Measurements from ENCODE around the gene ASTN2.

Gene ASTN2

DNA sequence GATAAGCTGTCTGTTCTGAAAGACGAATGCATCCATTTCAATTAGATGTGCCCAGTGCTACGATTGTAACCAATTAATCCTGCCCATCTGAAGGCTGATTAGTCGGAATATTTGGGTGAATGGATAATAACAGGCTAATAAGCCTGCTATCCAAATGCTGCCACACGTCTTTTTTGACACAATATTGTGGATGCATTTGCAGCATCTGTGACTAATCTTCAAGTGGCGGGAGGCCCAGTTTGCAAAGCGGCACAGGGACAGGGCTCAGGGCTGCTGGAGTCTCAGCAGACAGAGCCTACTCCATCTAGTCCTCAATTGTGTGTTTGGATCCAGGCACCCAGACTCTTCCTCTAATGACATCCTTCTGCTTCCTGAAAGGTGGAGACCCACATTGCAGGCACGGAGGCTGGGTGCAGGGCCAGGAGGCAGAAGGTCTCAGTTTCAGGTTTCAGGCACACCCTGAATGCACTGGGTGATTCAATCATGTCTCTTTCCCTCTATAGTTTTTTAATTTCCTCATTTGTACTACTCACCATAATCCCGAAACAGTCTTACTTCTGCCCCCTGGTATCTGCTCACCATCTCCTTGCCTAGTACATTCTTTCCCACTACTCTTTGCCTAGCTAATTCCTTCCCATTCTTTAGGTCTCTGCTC, 169.6 kb downstream of the ASTN2 start:
- DNase-seq (ENCODE audit: low spot score) = peak; percentile 34

DNA sequence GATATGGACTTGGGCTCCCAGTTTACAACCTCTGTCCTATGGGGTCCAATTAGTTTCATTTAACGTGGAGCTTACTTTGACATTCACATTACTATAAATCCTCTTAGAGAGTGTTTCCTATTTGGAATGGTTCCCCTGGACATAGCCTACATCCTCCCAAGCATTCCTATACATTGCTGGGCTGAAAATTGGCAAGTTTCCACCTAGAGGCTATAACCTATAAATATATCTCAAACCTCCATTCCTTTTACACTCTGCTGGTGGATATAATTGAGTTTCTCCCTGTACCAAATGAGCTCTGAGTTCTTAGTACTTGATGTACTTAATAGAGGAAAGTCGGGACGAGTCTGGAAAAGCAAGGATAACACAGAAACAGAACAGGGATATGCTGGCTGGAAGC, 172.8 kb downstream of the ASTN2 start:
- no peak for DNase-seq (ENCODE audit: low spot score)

DNA sequence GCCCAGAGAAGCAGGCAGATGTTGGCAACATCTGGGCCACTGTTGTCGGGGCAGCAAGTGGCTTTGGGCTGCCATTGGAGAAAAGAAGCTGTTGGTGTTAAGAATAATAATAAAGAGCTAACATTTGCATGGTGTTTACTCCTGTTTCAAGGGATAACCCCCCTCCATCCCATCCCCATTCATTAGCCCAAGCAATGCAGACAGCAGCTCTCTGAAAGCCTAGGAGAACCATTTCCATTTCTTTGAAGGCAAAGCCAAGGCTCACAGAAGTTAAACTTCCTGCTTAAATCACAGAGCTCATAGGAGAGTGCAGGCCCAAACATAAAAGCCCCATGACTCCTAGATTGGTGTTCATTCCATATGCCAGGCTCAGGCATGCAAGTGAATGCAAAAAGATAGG, 175.4 kb downstream of the ASTN2 start:
- DNase-seq (ENCODE audit: low spot score) = no peak

DNA sequence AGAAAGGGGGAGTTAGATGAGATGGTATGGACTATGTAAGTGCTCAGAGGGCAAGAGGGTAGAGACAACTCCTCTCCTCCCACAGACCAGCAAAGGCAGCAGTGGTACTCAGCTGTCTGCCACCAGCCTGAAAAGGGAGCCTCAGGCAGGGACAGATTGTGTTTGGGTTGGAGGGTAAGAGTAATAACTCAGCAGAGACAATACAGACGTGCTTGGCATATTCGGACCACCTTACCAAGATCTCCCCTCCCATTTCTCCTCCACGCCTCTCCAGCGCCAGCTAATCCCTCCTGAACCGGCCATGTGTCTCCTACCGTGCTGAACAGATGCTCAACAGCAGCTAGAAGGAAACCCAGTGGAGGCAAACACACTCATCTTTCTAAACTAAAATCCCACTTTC, 180.8 kb downstream of the ASTN2 start:
- DNase-seq (ENCODE audit: low spot score) = peak; percentile 51

DNA sequence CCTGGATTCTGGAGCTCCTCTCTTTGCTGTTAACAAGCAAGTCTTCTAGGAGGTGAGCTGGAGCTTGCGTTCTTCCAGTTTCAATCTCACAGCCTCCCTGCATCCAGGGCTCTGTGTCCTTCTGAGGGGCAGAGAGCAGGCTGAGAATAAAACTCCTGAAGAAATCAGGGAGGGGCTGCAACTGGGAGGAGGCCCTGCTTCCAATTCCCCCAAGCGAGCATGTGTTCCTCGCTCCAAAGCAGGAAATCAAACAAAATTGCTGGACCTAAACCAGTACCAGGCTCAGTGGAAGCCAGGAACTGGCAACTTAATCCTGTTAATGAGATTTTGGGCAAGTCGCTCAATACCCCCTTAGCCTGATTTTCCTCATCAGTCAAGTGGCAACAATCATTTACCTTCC, 181.8 kb downstream of the ASTN2 start:
- no peak for DNase-seq (ENCODE audit: low spot score)

DNA sequence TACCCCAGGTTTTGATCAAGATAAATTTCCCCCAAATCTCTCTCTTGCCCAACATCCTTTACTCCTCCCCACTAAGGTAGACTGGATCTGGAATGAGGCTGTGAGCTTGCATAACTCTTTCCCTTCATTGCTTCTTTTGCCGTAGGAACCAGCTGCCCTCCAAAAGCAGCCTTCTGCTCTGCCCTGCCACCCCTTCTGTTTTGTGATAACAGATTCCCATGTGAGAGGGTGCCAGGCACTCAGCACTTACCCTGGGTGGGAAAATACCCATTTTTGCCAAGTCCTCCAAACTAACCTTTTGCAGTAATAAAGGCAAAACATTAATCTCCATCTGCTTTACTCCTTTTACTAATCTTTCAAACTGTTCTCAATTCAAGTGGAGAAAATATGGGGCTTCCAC, 182.6 kb downstream of the ASTN2 start:
- no peak for DNase-seq (ENCODE audit: low spot score)

DNA sequence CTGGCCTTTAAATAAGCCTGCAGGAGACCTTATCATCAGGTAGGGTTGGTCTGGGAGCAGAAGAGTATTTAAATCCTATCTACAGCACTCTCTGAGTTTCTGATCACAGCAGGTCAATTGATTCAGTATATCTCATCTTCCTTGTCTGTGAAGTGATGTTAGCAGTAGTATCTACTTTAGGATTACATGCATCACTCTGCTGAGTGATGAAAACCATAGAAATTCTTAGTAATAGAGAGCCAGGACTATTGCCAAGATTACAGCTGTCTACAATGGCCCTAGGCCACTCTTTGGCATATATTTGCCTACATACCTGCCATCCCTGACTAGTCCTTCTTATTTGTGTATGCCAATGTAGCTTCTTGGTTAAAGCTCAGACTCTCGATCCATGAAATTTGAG, 183.8 kb downstream of the ASTN2 start:
- no peak for DNase-seq (ENCODE audit: low spot score)

DNA sequence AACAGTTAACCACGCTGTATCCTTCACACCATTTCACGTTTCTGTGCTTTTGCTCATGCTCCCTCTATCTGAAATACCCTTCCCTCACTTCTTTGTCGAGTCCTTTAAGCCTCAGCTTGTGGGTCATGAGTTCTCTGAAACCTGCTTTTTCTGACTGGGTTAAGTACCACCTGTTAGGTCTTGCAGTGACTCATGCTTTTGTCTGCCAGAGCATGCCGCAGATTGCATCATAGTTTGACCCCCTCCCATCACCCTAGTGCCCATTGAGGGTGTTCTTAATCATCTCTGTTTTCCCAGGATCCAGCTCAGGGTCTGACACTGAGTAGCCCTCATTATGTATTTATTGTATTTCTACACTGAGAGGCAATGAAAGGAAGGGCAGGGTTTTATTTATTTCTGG, 190.2 kb downstream of the ASTN2 start:
- no peak for DNase-seq (ENCODE audit: low spot score)

DNA sequence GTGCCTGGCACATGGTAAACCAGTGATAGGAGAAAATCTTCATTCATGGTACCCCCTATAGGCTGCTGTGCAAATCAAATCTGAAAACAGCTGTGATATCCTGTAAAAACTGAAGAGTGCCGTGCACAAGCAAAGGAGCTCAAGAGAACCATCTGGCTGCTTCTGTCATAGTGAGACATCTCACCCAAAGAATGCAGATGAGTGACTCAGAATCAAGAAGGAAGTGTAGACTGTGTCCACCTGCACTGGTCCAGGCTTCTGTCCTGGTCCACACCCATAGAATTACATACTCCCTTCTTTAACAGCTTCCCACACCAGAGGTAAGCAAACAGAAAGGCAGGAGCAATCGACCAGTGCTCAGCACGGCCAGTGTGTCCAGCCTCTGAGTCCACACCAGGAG, 195.9 kb downstream of the ASTN2 start:
- no peak for DNase-seq (ENCODE audit: low spot score)

DNA sequence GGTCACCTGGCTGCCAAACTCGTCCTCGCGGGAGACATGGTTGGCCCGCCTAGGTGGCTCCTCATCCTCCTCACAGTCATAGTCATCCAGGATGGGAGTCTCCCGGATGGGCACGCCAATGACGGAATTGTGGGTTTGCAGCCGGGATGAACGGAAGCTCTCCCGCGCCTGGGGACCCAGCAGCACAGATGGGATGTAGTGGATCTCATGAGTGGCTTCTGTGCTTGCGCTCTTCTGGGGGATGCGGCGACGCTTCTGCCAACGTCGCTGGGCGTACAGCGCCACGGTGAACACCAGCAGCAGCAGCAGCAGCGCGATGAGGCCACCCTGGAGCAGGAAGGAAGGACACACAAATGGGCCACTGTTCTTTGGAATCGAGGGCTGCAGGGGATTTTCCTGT, 200.4 kb downstream of the ASTN2 start:
- DNase-seq (ENCODE audit: low spot score) = no peak

DNA sequence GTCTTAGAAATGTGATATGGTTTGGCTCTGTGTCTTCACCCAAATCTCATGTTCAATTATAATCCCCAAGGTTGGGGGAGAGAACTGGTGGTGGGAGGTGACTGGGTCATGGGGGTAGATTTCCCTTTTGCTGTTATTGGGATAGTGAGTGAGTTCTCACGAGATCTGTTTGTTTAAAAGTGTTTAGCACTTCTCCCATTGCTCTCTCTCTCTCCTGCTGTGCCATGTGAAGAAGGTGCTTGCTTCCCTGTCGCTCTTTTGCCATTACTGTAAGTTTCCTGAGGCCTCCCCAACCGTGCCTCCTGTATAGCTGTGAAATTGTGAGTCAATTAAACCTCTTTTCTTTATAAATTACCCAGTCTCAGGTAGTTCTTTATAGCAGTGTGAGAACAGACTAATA, 203.6 kb downstream of the ASTN2 start:
- no peak for DNase-seq (ENCODE audit: low spot score)

DNA sequence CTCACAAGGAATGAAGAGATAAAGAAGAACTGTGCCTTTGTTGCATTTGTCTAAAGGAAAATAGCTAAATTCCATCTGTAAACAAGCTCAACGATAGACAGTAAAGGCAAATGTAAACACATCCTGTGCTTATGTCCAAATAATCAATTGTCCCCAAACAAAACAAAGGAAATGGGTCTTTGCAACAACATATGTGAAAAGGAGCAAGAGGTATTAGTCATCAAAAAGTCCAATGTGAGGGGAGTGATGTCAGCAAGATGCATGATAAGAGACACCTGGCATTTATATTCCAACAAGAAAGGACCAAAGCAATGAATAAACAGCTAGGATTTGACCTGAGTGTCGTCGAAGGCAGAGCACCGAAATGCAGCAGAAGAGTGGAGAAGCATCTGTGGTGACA, 209.1 kb downstream of the ASTN2 start:
- DNase-seq (ENCODE audit: low spot score) = no peak

DNA sequence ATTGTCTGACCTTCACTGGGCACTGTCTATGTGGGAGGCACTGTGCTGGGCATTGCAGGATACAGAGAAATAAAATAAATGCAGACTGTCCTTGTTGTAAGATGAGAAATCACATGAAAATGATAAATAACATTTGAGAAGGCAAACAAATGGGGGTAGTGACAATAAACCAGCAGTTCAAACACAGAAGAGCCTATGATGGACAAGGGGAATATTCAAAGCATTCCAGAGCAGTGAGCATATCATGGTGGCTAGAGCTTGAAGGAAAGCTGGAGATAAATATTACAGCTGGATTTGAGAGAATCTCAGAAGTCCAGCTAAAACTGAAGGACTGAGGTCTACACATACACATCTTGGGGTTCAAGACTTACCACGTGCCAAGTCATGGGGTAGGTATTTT, 209.9 kb downstream of the ASTN2 start:
- DNase-seq (ENCODE audit: low spot score) = no peak

DNA sequence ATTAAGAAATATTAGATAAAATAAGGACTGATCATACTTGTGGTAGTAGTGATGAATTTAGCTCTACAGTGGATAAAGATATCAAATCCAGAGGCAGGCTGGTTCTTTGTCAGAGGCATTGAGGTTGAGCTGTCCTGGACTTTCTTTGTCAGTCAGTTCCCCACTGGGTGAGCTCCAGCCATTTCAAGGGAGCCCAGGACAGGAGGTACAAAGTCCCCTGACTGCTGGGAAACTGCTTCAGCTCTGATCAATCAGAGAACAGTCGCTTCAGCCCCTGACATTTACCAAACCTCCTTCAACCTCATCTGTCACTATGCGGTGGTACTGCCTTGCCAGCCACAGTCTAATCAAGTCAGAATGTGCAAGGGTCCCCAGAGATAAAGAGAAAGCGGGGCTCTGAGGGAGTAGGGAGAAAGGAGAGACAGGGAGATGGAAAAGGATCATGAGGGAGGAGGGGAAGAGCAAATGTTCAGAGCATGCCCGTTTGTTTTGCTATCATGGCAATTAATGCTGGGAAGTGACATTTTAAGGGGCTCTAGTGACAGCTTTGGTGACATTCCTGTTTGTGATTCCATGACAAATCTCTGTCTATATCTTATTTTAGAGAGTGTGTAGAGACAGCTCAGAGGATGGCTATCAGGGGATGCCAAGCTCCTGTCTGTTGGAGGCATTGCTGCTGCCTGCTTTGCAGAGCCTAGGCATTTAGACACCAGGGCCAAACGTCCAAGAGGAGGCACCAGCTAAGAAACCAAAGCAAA, 223.2 kb downstream of the ASTN2 start:
- DNase-seq (ENCODE audit: low spot score) = no peak

DNA sequence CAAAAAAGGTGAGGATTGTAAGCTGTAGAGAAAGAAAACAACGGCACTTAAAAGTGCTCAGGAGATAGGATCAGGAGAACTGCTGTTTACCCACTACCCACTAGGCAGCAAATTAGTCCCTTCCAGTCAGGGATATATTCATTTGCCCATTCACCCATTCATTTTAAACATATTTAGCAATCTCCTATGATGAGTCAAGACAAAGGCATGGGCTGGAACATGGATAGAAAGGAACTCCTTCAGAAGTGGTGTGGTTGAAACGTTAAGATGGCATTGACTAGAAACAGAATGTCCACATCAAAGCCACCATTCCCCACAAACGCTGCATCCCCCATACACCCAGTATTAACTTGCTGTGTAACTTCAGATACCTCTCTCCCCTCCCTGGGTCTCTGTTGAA, 225.7 kb downstream of the ASTN2 start:
- no peak for DNase-seq (ENCODE audit: low spot score)

DNA sequence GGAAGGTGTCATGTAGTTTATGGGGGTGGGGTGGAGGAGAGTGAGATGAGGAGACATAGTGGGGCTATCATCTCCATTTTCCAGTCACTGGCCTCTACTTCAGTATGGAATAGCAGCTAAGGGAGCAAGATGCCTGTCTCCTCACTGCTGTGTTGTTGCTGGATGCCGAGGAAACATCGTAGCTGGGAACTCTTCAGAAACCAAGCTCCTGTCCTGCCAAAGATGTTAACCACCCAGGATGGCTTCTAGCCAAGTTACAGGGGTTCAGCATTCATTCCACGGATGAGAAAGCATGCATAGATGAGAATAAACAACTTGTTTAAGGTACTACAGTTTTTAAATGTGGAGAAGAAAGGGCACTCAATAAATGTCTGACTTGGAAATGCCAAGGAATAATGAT, 226.5 kb downstream of the ASTN2 start:
- no peak for DNase-seq (ENCODE audit: low spot score)

DNA sequence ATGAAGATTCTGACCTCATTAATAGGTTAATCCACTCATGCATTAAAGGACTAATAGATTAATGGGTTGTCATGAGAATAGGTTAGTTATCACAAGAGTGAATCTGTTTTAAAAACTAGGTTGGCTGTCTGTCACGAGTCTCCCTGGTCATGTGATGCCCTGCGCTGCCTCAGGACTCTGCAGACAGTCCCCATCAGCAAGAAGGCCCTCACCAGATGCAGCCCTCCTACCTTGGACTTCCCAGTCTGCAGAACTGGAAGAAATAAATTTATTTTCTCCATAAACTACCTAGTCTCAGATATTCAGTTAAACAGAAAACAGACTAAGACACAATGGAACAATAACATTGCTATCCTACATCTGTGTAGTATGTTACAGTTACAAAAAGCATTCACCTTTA, 227.4 kb downstream of the ASTN2 start:
- DNase-seq (ENCODE audit: low spot score) = no peak

DNA sequence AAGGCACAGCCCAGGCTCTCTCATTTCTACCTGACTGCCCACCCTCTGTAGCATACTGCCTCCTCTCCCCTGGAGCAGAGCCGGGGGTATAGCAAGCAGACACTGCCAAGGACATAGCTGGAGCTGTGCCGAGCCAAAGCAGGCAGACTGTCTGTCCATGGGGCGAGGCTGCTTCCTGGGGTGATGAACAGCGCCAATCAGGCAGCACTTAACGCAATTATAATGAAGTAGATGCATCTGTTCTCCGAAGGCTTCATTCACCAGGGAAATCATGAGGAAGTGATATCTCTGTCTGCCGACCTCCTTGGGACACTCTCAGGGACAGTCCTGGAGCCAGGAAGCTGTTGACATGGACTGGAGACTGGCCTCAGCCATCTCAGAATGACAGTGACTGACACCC, 230.7 kb downstream of the ASTN2 start:
- DNase-seq (ENCODE audit: low spot score) = no peak

DNA sequence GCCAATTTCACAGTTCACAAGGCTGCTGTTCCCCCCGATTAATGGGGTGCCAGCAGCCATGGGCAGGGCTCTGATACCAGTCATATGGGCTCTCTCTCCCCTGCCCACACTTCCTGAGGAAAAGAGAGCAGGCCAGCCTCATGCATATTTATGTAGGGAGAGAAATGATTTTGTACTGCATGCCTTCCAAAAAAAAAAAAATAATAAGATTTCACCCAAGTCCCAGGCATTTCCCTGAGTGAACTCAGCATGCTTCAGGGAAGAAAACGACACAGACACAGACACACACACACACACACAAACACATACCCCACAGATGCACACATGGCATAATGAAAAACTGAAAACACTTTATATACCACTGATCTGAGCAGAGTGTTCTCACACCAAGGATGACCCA, 232.8 kb downstream of the ASTN2 start:
- DNase-seq (ENCODE audit: low spot score) = no peak

DNA sequence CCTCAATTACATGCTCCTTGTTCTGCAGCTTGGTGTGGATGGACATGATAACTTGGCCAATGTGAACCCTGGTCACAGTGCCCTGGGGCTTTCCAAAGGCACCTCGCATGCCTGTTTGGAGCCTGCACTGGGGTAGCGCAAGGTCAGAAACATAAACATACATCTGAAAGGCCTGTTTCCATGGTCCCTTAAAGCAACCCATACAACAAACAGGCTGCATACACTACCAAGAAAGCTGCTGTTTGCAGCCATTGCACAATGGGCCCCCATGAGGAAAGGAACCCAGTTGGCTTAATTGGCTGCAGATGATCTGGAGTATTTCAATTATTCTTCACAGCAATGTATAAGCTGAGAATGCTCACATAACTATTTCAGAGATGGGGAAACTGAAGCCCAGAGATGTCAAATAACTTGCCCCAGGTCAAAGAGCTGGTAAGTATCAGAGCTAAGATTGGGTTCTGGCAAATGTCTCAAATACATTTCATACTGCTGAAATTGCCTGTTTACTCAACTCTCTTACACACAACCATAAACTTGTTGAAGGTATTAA, 233.9 kb downstream of the ASTN2 start:
- DNase-seq (ENCODE audit: low spot score) = no peak

DNA sequence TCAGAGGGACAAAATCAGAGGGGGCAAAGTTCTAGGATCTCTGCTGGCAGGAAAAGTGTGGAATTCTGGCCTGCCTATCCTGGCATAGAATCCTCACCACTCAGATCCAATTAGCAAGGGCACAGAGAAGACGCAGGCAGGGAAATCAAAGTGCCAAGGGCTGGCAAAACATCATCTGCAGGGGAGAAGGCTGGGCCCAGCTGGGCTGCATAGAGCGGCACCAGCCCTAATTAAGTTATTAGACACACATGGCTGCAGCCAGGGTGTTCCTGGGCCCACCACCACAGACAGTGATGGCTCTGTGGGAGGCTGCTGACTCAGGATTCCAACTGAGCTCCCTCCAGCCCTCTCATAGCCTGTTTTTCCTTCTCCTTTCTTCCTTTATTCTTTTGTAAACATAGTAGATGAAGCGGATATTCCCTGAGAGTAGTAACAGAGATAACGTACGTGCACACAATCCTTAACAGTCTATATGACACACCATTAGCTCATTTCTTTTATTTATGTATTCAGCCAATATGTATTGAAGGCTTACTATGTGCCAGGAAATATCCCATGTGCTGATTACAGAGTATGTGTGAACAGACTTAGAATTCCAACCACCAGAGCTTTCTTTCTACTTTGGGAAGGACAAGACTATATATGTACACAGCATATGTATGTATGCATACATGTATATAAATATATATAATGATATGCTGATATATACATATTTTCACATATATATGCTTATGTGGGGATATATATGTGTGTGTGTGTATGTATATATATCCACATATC, 236.1 kb downstream of the ASTN2 start:
- peak; percentile 77 for DNase-seq (ENCODE audit: low spot score)

DNA sequence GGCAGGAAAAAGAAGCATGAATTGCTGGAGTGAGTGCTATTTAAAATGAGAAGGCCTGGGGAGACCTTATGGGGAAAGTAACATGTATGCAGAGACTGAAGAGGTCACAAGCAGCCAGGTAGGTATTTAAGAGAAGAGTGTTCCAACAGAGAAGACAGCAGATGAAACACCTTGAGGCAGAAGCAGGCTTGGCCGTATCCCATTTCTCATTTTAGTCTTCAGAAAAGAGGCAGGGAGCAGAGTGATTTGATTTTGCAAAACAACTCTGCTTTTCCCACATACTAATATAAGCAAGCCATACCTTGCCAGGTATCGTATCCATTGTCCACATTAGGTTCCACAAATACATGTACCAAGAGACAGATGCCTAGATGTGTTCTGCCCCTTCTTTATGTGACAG, 244.3 kb downstream of the ASTN2 start:
- DNase-seq (ENCODE audit: low spot score) = no peak

DNA sequence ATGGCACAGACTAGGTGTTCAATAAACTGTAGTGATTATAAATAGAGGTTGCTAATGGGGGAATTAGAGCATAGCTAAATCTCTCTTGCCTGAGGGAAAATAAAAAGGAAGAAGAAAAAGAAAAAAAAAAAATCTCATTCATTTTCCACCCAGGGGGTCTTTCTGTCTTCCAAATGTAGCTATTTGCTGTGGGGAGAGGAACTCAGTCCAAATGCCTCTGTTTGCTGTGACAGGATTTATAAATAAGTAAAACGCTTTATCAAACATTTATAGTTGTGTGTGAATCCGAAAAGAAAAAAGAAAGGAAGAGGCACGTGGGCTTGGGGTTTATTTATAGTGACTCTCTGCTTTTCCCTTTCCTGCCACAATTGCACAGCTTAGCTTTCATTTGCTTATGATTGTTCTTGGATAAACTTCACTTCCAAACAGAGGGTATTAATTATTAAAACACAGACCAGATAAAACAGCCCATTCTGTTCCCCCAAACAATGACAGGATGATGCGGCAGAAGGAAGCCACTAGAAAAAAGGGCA, 245.7 kb downstream of the ASTN2 start:
- no peak for DNase-seq (ENCODE audit: low spot score)

Data from D341Med (cell line).